ENCODE results near the gene SLC25A41. TPM values are rescaled to one million over a fixed set of nuclear protein-coding genes. Genes with fewer than 3 reads are reported as not detected.

The SLC25A41 gene
- total RNA-seq, 6 experiments from 2014 or later, result not detected

DNA sequence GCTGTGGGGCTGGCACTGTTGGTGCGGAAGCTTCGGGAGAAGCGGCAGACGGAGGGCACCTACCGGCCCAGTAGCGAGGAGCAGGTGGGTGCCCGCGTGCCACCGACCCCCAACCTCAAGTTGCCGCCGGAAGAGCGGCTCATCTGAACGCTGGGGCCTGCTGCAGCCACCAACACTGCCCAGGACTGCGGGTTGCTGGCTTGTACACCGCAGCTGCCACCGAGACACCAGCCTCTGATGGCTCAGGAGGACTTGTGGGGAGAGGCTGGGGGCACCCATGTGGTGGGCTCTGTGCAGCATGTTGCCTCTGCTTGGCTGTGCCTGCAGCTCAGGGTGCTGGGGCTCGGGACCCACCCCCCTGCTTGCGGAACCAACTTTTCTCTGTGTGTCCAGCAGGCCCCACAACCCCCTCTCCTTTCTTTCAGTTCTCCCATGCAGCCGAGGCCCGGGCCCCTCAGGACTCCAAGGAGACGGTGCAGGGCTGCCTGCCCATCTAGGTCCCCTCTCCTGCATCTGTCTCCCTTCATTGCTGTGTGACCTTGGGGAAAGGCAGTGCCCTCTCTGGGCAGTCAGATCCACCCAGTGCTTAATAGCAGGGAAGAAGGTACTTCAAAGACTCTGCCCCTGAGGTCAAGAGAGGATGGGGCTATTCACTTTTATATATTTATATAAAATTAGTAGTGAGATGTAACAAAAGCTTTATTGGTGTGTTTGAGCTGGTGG, 33.1 kb upstream of the SLC25A41 start:
- H3K27me3 Mint-ChIP-seq (ENCODE audit: insufficient read depth), result peaks cover 28% of the 10 kb centered on the region
- H3K4me3 Mint-ChIP-seq, result no peak overlapping the region
- no peaks in the 10 kb centered on the region for H3K9me3 Mint-ChIP-seq

DNA sequence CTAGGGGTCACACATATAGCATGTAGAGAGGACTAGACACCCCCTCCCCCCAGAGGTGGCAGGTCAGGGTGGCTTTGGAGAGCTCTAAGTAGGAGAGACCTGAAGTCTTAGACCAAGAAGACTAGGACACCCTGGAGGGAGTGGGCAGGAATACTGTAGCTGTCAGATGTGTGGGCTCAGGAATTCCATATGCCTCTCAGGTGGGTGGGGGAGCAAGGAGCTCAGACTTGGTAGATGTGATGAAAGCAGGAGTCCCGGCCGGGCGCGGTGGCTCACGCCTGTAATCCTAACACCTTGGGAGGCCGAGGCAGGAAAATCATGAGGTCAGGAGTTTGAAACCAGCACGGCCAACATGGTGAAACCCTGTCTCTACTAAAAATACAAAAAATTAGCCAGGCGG, 32.1 kb upstream of the SLC25A41 start:
- Mint-ChIP-seq H3K4me1 (ENCODE audit: low read depth) (peaks cover under 1% of the 10 kb centered on the region), H3K27me3 (ENCODE audit: insufficient read depth) (peaks cover 24% of the 10 kb centered on the region), H3K9me3 (no peaks in the 10 kb centered on the region), H3K4me3 (no peak overlapping the region), H3K27ac (no peak overlapping the region), H3K36me3 (ENCODE audit: low read depth) (no peaks in the 10 kb centered on the region)
- no peak for TF ChIP-seq CTCF (IDR thresholded peaks at IDR 0.05)
- DNase-seq, result no peak

More for the DNA sequence above, 33.1 kb upstream of the SLC25A41 start:
- no peaks in the 10 kb centered on the region for H3K36me3 Mint-ChIP-seq (ENCODE audit: low read depth)
- no peaks in the 10 kb centered on the region for H3K4me1 Mint-ChIP-seq (ENCODE audit: low read depth)
- no peak overlapping the region for H3K27ac Mint-ChIP-seq
- no peak for DNase-seq
- TF ChIP-seq CTCF (IDR thresholded peaks at IDR 0.05), result no peak

- DNase-seq, result no peak
- Mint-ChIP-seq H3K4me3 (no peak overlapping the region), H3K4me1 (ENCODE audit: low read depth) (peaks cover 7% of the 10 kb centered on the region), H3K27me3 (ENCODE audit: insufficient read depth) (peaks cover 24% of the 10 kb centered on the region), H3K27ac (no peak overlapping the region), H3K9me3 (no peaks in the 10 kb centered on the region), H3K36me3 (ENCODE audit: low read depth) (no peaks in the 10 kb centered on the region)
- no peak for TF ChIP-seq CTCF (IDR thresholded peaks at IDR 0.05)
These were observed 31.4 kb upstream of the SLC25A41 start for GRCh38 chr19:6465006-6465405.

GRCh38 chr19:6464070-6464873, 30.7 kb upstream of the SLC25A41 start, which contains the start of gene CRB3:
Gene CRB3 (plus strand): TSS chr19:6464271. CDS start chr19:6464702, 431 bp downstream.
- Mint-ChIP-seq H3K27ac (no peak within 1 kb of the TSS), H3K4me1 (ENCODE audit: low read depth) (peaks cover 10% of the 10 kb centered on the region), H3K4me3 (no peak within 1 kb of the TSS), H3K36me3 (ENCODE audit: low read depth) (no peaks in the 10 kb centered on the region), H3K27me3 (ENCODE audit: insufficient read depth) (peaks cover 23% of the 10 kb centered on the region), H3K9me3 (no peaks in the 10 kb centered on the region)
- no peak for DNase-seq
- no peak for TF ChIP-seq CTCF (IDR thresholded peaks at IDR 0.05)

- peaks cover 4% of the 10 kb centered on the region for H3K36me3 Mint-ChIP-seq (ENCODE audit: low read depth)
- peaks cover 2% of the 10 kb centered on the region; the same call in 1 of the 2 replicates for H3K9me3 Mint-ChIP-seq
- TF ChIP-seq CTCF (IDR thresholded peaks at IDR 0.05), result peak; percentile 66
- peaks cover 10% of the 10 kb centered on the region for H3K27me3 Mint-ChIP-seq (ENCODE audit: insufficient read depth)
- peak overlapping the region; percentile 60; the same call in 1 of the 2 replicates for H3K27ac Mint-ChIP-seq
- peak; percentile 98 for DNase-seq
- peaks cover 24% of the 10 kb centered on the region for H3K4me1 Mint-ChIP-seq (ENCODE audit: low read depth)
- peak overlapping the region; percentile 90 for H3K4me3 Mint-ChIP-seq
These were observed 26.7 kb upstream of the SLC25A41 start for GRCh38 chr19:6460099-6460884.
